Natural killer cell (primary cell): ENCODE data around the gene GATA6. TPM values are rescaled to one million over a fixed set of nuclear protein-coding genes. Genes with fewer than 3 reads are reported as not detected.

ENCODE experiments used
- ATAC-seq, 3 donors: fragments of 150-1000 bp in 2 of 3; fragments of 200-7000 bp in 1 of 3; cut with Tn5 transposase; 1 replicate in 1 of 3; 2 replicates in 2 of 3; pipeline ENCODE4 v1.10.0; 2021; ENCODE audit warnings: mild to moderate bottlenecking in 2 of 3, moderate library complexity in 2 of 3
- DNase-seq, 2 donors: peaks; one replicate each; pipeline versions ENCODE4 v3.0.0 to v3.0.0-alpha.2; 2013 to 2021; ENCODE audit warnings: mixed read lengths in 1 of 2
- H3K27ac ChIP-seq: one replicate; pipeline ENCODE4 v1.5.1; 2013; ENCODE audit warnings: mild to moderate bottlenecking, low read length
- H3K27me3 ChIP-seq: one replicate; pipeline ENCODE4 v1.6.1; 2013; ENCODE audit warnings: low read length; ENCODE audit not compliant: control insufficient read depth, insufficient read depth
- H3K36me3 ChIP-seq: one replicate; pipeline ENCODE4 v1.6.1; 2013; ENCODE audit warnings: low read length; ENCODE audit not compliant: control insufficient read depth, insufficient read depth
- H3K4me1 ChIP-seq: one replicate; pipeline ENCODE4 v1.6.1; 2013; ENCODE audit warnings: low read length; ENCODE audit not compliant: control insufficient read depth, insufficient read depth
- H3K4me3 ChIP-seq: one replicate; pipeline ENCODE4 v1.5.1; 2013; ENCODE audit warnings: low read length
- H3K9me3 ChIP-seq: one replicate; pipeline ENCODE4 v1.6.1; 2013; ENCODE audit warnings: low read length; ENCODE audit not compliant: control insufficient read depth, insufficient read depth
- H3K27ac Mint-ChIP-seq, 2 donors: one replicate each; pipeline ENCODE4 v1.8.0; 2022; ENCODE audit warnings: mild to moderate bottlenecking in 2 of 2, mixed read lengths in 2 of 2, moderate library complexity in 1 of 2
- H3K27me3 Mint-ChIP-seq, 2 donors: one replicate each; pipeline ENCODE4 v1.8.0; 2022; ENCODE audit warnings: low read depth in 2 of 2, mixed read lengths in 2 of 2
- H3K36me3 Mint-ChIP-seq: one replicate; pipeline ENCODE4 v1.8.0; 2022; ENCODE audit warnings: mixed read lengths
- H3K4me1 Mint-ChIP-seq, 2 donors: one replicate each; pipeline ENCODE4 v1.8.0; 2022; ENCODE audit warnings: mixed read lengths in 2 of 2
- H3K4me3 Mint-ChIP-seq: one replicate; pipeline ENCODE4 v1.8.0; 2022; ENCODE audit warnings: mild to moderate bottlenecking, moderate library complexity, mixed read lengths
- H3K9me3 Mint-ChIP-seq, 2 donors: one replicate each; pipeline ENCODE4 v1.8.0; 2022; ENCODE audit warnings: mixed read lengths in 2 of 2
- WGBS: methylation state at CpG from one replicate; pipeline ENCODE4 v1.1.7; 2013; ENCODE audit warnings: missing lambda C conversion rate; ENCODE audit not compliant: insufficient coverage; 5-methylcytosine and 5-hydroxymethylcytosine counted together
- intact Hi-C: fragments of 100-400 bp; cut with micrococcal nuclease; formaldehyde crosslinking; loops from one replicate; pipeline ENCODE4 v1.14.2; 2022
- total RNA-seq, 4 donors: library from RNA; stranded (reverse); fragments of 120-200 nt in 1 of 4; gene quantifications; one replicate each; pipeline versions ENCODE4 v1.2.3 to v1.2.4, GENCODE V29; 2013 to 2022
- TF ChIP-seq, protein P1 (sequence below): fragments of 200-600 bp; IDR thresholded peaks from one replicate; pipeline ENCODE4 v1.8.0; 2022; ENCODE audit warnings: antibody characterized with exemption

GATA6 gene
- total RNA-seq, 3 donors from 2014 or later (not counting 1 experiment from before 2014, with no cell fraction given), result 0.54 to 1.1 (median 1.0) TPM

GRCh38 chr18:22179174-22179573, 9.8 kb downstream of the GATA6 start:
- no peak overlapping the region for H3K4me3 ChIP-seq
- ATAC-seq, result no peak
- TF ChIP-seq, protein P1, sequence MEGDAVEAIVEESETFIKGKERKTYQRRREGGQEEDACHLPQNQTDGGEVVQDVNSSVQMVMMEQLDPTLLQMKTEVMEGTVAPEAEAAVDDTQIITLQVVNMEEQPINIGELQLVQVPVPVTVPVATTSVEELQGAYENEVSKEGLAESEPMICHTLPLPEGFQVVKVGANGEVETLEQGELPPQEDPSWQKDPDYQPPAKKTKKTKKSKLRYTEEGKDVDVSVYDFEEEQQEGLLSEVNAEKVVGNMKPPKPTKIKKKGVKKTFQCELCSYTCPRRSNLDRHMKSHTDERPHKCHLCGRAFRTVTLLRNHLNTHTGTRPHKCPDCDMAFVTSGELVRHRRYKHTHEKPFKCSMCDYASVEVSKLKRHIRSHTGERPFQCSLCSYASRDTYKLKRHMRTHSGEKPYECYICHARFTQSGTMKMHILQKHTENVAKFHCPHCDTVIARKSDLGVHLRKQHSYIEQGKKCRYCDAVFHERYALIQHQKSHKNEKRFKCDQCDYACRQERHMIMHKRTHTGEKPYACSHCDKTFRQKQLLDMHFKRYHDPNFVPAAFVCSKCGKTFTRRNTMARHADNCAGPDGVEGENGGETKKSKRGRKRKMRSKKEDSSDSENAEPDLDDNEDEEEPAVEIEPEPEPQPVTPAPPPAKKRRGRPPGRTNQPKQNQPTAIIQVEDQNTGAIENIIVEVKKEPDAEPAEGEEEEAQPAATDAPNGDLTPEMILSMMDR, result no peak
- peaks cover 0 to 6% of the 10 kb centered on the region in 2 donors for H3K4me1 Mint-ChIP-seq
- no peaks in the 10 kb centered on the region for H3K36me3 ChIP-seq
- H3K27me3 Mint-ChIP-seq, result peaks cover 34 to 47% of the 10 kb centered on the region in 2 donors
- H3K9me3 ChIP-seq, result no peaks in the 10 kb centered on the region
- peaks cover 35% of the 10 kb centered on the region for H3K27me3 ChIP-seq
- intact Hi-C loops, result loop anchor here (10.0 kb wide), 1 partner anchor 206 kb away; no protein-coding TSS in a partner anchor
- peaks cover 7% of the 10 kb centered on the region for H3K4me1 ChIP-seq
- no peaks in the 10 kb centered on the region for H3K9me3 Mint-ChIP-seq
- no peak overlapping the region for H3K4me3 Mint-ChIP-seq
- no peak for DNase-seq
- no peak overlapping the region for H3K27ac ChIP-seq
- H3K36me3 Mint-ChIP-seq, result no peaks in the 10 kb centered on the region
- H3K27ac Mint-ChIP-seq, result no peak overlapping the region

DNA sequence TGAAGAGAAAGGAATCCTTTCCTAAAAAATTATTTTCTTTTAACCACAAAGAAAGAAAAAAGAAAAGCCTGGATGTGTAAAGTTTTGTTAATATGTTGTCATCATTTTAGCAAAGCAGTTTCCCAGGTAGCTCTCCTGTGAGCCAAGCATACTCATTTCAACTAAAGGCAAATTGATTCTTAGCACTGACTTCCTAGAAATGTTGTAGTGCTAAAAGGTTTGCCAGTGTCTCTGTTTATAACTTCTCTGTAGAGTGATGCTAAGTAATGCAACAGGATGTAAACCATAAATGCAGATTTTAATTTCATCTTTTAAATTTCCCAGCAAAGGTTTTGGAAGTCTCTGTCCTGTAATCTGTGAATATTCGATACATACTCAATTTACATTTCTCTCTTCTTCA, 10.2 kb downstream of the GATA6 start:
- H3K36me3 ChIP-seq, result no peaks in the 10 kb centered on the region
- intact Hi-C loops, result loop anchor here (10.0 kb wide), 1 partner anchor 205 kb away; no protein-coding TSS in a partner anchor
- peaks cover 33 to 44% of the 10 kb centered on the region in 2 donors for H3K27me3 Mint-ChIP-seq
- no peak overlapping the region for H3K4me3 Mint-ChIP-seq
- H3K9me3 Mint-ChIP-seq, result no peaks in the 10 kb centered on the region
- DNase-seq, result no peak
- no peaks in the 10 kb centered on the region for H3K36me3 Mint-ChIP-seq
- peaks cover 0 to 6% of the 10 kb centered on the region in 2 donors for H3K4me1 Mint-ChIP-seq
- H3K9me3 ChIP-seq, result no peaks in the 10 kb centered on the region
- H3K27ac ChIP-seq, result no peak overlapping the region
- TF ChIP-seq, protein P1, result no peak
- H3K27me3 ChIP-seq, result peaks cover 34% of the 10 kb centered on the region
- no peak for ATAC-seq
- 94% methylated on average over 1 of the region's 1 CpG for WGBS
- H3K4me3 ChIP-seq, result no peak overlapping the region
- H3K4me1 ChIP-seq, result peaks cover 7% of the 10 kb centered on the region
- no peak overlapping the region for H3K27ac Mint-ChIP-seq

- ATAC-seq, result no peak
- H3K9me3 ChIP-seq, result no peaks in the 10 kb centered on the region
- no peak for DNase-seq
- no peak overlapping the region for H3K4me3 ChIP-seq
- peaks cover 7% of the 10 kb centered on the region for H3K4me1 ChIP-seq
- H3K36me3 ChIP-seq, result no peaks in the 10 kb centered on the region
- Mint-ChIP-seq H3K9me3 (no peaks in the 10 kb centered on the region), H3K4me3 (no peak overlapping the region), H3K36me3 (no peaks in the 10 kb centered on the region), H3K4me1 (peaks cover 0 to 6% of the 10 kb centered on the region in 2 donors), H3K27me3 (peaks cover 24 to 37% of the 10 kb centered on the region in 2 donors), H3K27ac (no peak overlapping the region)
- TF ChIP-seq, protein P1, result no peak
- WGBS, result 74% methylated on average over 5 of the region's 6 CpGs
- intact Hi-C loops, result no loop called here
- H3K27ac ChIP-seq, result no peak overlapping the region
- H3K27me3 ChIP-seq, result peaks cover 24% of the 10 kb centered on the region
These were observed 11.3 kb downstream of the GATA6 start for GRCh38 chr18:22180722-22181121.
